ENCODE data around the gene ACBD5. TPM values are rescaled to one million over a fixed set of nuclear protein-coding genes. Genes with fewer than 3 reads are reported as not detected.

ACBD5 gene
- total RNA-seq, 2 experiments from 2014 or later, result 10.6 to 14.8 TPM

DNA sequence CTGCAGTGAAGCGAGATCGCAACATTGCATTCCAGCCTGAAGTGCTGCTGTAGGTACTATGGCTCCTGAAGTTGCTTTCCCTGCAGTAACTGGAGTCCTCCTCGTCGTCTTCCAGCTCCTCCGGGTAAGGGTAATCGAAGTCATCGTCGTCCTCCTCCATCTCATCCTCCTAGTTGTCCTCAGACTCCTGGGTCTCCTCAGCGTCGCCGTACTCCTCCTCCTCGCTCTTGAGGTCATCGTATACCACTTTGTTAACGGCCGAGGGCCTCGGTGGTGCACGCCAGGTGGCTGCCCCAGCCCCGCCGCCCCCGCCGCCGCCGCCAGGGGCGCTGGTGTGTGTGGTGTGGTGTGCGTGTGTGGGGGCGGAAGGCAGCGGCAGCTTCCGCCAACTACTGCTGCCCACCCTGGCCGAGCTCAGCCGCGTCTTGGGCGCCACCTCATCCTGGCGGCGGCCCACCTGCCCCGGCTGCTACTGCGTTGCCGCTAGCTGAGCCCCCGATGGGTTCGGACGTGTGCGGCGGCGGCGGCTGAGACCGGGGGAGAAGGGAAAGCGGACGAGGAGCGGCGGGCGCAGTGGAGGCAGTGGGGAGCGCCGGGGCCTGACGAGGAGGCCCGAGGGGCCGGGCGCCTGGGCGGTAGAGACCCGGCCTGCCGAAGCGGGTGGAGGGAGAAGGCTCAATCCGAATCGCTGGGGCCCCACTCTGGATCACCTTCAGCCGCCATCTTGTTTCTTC lies 11.8 kb upstream of the ACBD5 start:
- peak overlapping the region; percentile 66 for H3K27ac Mint-ChIP-seq
- intact Hi-C loops (cut with DNase I, micrococcal nuclease), result loop anchor here (1.0 kb wide), 1 partner anchor 9 kb away; no protein-coding TSS in a partner anchor
- H3K36me3 Mint-ChIP-seq (ENCODE audit: low read depth), result peaks cover 3% of the 10 kb centered on the region
- peaks cover 15% of the 10 kb centered on the region for H3K4me1 Mint-ChIP-seq
- peaks cover 5% of the 10 kb centered on the region for H3K27me3 Mint-ChIP-seq
- CTCF ChIA-PET, result interaction anchor here (0.8 to 1.6 kb wide), 6 partner anchors 9 to 208 kb away, joined by 3 to 18 read pairs (median 3); no protein-coding TSS in a partner anchor
- H3K4me3 Mint-ChIP-seq, result peak overlapping the region; percentile 72
- ATAC-seq (peak; percentile 93), DNase-seq (peak; percentile 90)
- POLR2A ChIA-PET, result interaction anchor here (0.6 to 0.9 kb wide), 2 partner anchors 10 to 25 kb away, joined by 3 to 5 read pairs; no protein-coding TSS in a partner anchor
- peaks cover 5% of the 10 kb centered on the region for H3K9me3 Mint-ChIP-seq (ENCODE audit: low read depth)

DNA sequence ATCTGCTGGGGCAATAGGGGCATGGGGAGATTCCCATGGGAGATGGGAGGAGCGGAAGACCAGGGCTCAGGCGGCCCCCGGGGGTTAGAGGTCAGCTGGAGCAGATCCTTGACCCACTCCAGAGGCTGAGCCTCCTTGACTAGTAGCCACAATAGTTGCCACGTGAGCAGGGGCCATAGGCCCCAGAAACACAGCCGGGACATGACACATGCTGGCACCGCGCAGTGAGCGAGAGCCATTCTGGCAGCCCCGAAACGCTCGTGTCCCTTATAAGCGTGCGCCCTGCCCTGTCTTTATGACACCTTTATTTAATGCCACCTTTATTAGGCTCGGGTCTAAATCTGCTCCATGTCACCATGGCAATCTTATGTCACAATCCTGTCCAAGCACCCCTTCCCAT lies 11.0 kb upstream of the ACBD5 start:
- POLR2A ChIA-PET, result interaction anchor here (0.6 kb wide), 1 partner anchor 24 kb away, joined by 5 read pairs; no protein-coding TSS in a partner anchor

DNA sequence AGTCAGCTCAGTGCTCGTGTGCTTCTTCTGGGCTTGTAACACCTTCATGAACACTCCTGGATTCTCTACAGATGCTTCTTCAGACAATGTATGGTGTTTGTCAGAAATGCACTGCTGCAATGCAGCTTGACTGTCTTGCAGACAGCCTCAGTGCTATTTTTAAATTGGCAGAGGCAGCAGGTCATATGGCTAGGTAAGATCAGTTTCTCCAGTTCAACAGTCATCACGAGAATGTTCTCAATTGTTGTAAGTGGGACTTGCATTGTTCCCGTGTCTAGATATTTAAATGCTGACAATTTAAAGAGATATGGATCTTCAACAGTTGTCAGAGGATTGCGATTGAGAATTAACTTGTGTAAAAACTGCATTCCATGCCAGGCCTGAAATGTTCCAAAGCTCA lies 7.6 kb upstream of the ACBD5 start:
- intact Hi-C loops (cut with DNase I, micrococcal nuclease), result no loop called here
- ChIA-PET POLR2A (no interaction called here), CTCF (interaction anchor here (0.6 kb wide), 1 partner anchor 104 kb away, joined by 3 read pairs; no protein-coding TSS in a partner anchor)
- ATAC-seq, result no peak
- no peak overlapping the region for H3K4me3 Mint-ChIP-seq
- no peak for DNase-seq
- H3K27me3 Mint-ChIP-seq, result no peaks in the 10 kb centered on the region
- H3K27ac Mint-ChIP-seq, result no peak overlapping the region
- no peaks in the 10 kb centered on the region for H3K9me3 Mint-ChIP-seq (ENCODE audit: low read depth)
- peaks cover 12% of the 10 kb centered on the region for H3K36me3 Mint-ChIP-seq (ENCODE audit: low read depth)
- peaks cover 21% of the 10 kb centered on the region for H3K4me1 Mint-ChIP-seq

More for the DNA sequence above, 11.0 kb upstream of the ACBD5 start:
- DNase-seq (no peak), ATAC-seq (no peak)
- Mint-ChIP-seq H3K4me1 (peaks cover 10% of the 10 kb centered on the region), H3K27me3 (no peaks in the 10 kb centered on the region), H3K4me3 (no peak overlapping the region), H3K27ac (no peak overlapping the region), H3K36me3 (ENCODE audit: low read depth) (peaks cover 3% of the 10 kb centered on the region), H3K9me3 (ENCODE audit: low read depth) (no peaks in the 10 kb centered on the region)
- intact Hi-C loops (cut with DNase I, micrococcal nuclease), result no loop called here
- CTCF ChIA-PET, result interaction anchor here (0.7 to 1.5 kb wide), 6 partner anchors 9 to 209 kb away, joined by 3 to 18 read pairs (median 4); no protein-coding TSS in a partner anchor

DNA sequence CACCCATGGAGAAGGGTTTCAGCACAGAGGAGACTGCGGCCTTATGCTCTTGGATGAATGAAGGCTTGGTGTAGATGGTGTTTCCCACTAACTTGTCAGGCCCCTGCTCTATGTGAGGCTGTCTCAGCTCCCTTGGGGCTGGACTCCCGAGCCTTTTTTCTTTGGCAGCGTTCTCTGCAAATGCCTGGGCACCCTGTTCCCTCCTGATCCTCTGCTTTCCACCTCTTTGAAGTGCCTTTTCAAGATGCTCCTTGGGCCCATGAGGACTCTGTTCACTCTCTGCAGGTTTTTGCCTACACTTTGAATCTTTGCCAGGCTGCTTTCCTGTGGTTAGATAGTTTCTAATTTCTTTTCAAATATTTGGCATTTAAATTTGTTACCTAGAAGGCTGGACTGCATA lies 6.8 kb upstream of the ACBD5 start:
- DNase-seq, result no peak
- intact Hi-C loops (cut with DNase I, micrococcal nuclease), result no loop called here
- Mint-ChIP-seq H3K9me3 (ENCODE audit: low read depth) (no peaks in the 10 kb centered on the region), H3K27me3 (no peaks in the 10 kb centered on the region), H3K27ac (no peak overlapping the region), H3K4me3 (no peak overlapping the region), H3K4me1 (peaks cover 20% of the 10 kb centered on the region), H3K36me3 (ENCODE audit: low read depth) (peaks cover 18% of the 10 kb centered on the region)
- ChIA-PET POLR2A (no interaction called here), CTCF (no interaction called here)
- ATAC-seq, result no peak

DNA sequence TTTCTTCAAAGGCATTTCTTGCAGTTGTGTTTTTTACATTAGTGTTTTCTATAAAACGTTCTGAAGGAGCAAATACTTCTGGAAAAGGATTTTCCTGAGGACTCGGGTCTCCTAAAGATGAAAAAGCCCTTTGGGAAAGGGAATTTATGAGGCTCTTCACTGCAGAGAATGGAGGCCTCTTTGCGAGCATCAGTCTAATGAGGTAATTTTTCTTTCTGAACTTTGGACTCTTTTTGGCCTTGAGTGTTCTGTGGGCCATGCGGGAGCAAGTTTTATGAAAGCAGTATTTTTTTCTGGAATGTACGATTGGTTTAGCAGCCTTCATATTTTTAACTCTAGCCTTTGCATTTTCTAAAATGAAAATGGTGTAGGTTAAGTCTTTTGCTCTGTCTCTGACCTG lies 6.4 kb upstream of the ACBD5 start:
- Mint-ChIP-seq H3K4me3 (no peak overlapping the region), H3K9me3 (ENCODE audit: low read depth) (no peaks in the 10 kb centered on the region), H3K4me1 (peaks cover 17% of the 10 kb centered on the region), H3K27me3 (no peaks in the 10 kb centered on the region), H3K27ac (no peak overlapping the region), H3K36me3 (ENCODE audit: low read depth) (peaks cover 21% of the 10 kb centered on the region)
- ChIA-PET POLR2A (no interaction called here), CTCF (no interaction called here)
- no peak for ATAC-seq
- intact Hi-C loops (cut with DNase I, micrococcal nuclease), result no loop called here
- DNase-seq, result no peak

DNA sequence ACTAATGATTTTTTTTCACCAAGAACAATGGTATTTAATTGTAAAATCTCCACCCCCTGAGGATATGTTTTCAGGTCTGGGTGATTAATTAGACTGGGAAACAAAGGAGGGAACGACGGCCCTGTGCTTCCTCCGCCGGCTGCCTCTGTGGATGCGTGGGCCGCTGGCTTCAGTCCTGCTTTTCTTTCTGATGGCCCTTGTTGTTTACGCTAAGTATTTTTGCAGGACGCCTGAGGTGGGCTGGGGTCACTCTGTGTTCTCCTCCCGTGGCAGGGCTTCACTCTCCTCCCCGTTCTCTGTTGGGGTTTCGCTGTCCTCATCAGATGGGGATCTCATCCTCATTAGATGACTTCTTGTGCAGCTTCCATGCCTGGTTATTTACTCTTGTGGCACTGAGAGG lies 5.2 kb upstream of the ACBD5 start:
- Mint-ChIP-seq H3K27me3 (no peaks in the 10 kb centered on the region), H3K4me3 (no peak overlapping the region), H3K27ac (no peak overlapping the region), H3K4me1 (peaks cover 19% of the 10 kb centered on the region), H3K36me3 (ENCODE audit: low read depth) (peaks cover 21% of the 10 kb centered on the region), H3K9me3 (ENCODE audit: low read depth) (no peaks in the 10 kb centered on the region)
- intact Hi-C loops (cut with DNase I, micrococcal nuclease), result no loop called here
- ChIA-PET POLR2A (no interaction called here), CTCF (interaction anchor here (1.2 kb wide), 1 partner anchor 17 kb away, joined by 3 read pairs; no protein-coding TSS in a partner anchor)
- DNase-seq, result no peak
- no peak for ATAC-seq

DNA sequence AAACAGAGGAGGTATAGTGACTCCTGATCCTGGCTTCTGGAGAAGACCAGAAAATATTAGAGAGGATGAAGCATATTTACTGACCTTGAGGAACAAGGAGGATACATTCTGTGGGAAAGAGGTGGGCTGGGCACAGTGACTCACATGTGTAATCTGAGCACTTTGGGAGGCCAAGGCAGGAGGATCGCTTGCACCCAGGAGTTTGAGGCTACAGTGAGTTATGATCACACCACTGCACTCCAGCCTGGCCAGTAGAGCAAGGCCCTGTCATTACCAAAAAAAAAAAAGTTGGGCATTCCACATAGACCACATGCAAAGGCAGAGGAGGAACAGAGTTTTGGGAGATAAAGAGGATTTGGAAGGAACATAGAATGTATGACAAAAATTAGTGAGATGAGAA lies 4.4 kb upstream of the ACBD5 start:
- DNase-seq (no peak), ATAC-seq (no peak)
- H3K27ac Mint-ChIP-seq, result no peak overlapping the region
- H3K9me3 Mint-ChIP-seq (ENCODE audit: low read depth), result no peaks in the 10 kb centered on the region
- peaks cover 21% of the 10 kb centered on the region for H3K36me3 Mint-ChIP-seq (ENCODE audit: low read depth)
- peaks cover 21% of the 10 kb centered on the region for H3K4me1 Mint-ChIP-seq
- ChIA-PET CTCF (no interaction called here), POLR2A (no interaction called here)
- intact Hi-C loops (cut with DNase I, micrococcal nuclease), result loop anchor here (5.0 kb wide), 6 partner anchors 257 to 1432 kb away; partner anchors contain the start of genes BAMBI (in 1 of the 2), PDSS1 (in 1 of the 2), RAB18 (in 1 of the 2) and WAC (in 1 of the 2)
- H3K4me3 Mint-ChIP-seq, result no peak overlapping the region
- no peaks in the 10 kb centered on the region for H3K27me3 Mint-ChIP-seq

DNA sequence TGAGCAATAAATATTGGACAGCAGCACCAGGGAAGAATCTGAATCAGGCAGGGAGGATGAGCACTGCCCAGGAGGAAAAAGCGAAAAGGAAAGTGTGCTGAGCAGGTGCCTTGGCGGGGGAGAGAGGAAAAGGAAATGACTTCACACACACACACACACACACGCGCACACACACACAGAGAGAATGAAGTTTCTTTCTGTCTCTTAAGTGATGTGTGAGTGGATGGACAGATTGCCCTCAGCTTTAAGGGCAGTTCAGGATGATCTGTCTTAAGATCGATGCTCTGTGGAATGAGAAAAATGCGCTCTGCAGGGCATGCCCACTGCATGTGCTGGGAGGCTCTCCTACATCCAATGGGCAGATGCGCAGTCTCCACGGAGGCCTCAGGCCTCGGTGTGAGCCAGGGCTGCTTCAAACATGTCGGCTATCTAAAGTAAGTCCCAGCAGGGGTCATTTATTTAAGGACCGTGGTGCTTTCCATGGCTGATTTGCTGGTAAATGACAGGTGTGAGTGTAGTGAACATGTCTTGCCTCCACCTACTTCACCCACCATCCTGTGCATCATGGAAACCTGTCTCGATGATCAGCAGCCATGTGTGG lies 2.5 kb upstream of the ACBD5 start:
- ATAC-seq, result peak; percentile 60
- peaks cover 23% of the 10 kb centered on the region for H3K36me3 Mint-ChIP-seq (ENCODE audit: low read depth)

DNA sequence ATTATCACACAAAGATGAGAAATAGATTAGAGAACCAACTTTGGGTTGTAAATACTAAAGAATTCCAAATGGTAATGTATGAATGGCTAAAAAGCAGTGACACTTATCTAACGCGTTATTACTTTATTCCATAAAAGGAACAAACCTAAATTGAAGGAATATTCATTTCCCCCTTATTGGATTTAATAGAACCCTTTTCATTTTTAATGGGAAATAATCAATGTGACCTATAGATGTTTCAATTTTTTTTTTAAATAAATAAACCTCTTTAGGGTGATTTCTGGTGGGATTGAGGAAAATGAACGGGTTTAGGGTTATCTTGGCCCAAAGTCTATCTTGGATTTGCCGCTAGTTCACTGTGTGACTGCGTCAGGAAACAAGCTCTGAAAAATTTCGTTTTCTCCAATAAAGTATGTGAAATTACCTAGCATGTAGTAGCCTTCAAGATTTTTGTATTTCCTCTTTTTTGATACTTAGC lies 1.9 kb upstream of the ACBD5 start:
- intact Hi-C loops (cut with DNase I, micrococcal nuclease), result loop anchor here (1.0 to 5.0 kb wide), 13 partner anchors 14 to 1435 kb away; partner anchors contain the start of genes MASTL (in 2 of the 2), ANKRD26 (in 1 of the 2), BAMBI (in 1 of the 2) and PDSS1 (in 1 of the 2)
- H3K4me1 Mint-ChIP-seq, result peaks cover 28% of the 10 kb centered on the region
- peak overlapping the region; percentile 98 for H3K4me3 Mint-ChIP-seq
- no peak for DNase-seq
- H3K9me3 Mint-ChIP-seq (ENCODE audit: low read depth), result no peaks in the 10 kb centered on the region
- H3K36me3 Mint-ChIP-seq (ENCODE audit: low read depth), result peaks cover 23% of the 10 kb centered on the region
- ChIA-PET CTCF (interaction anchor here (1.1 to 2.8 kb wide), 3 partner anchors 10 to 88 kb away, joined by 3 to 18 read pairs (median 4); partner anchors contain the start of gene YME1L1), POLR2A (interaction anchor here (0.6 to 2.8 kb wide), 7 partner anchors 10 to 298 kb away, joined by 3 to 10 read pairs (median 4); partner anchors contain the start of gene YME1L1)
- no peaks in the 10 kb centered on the region for H3K27me3 Mint-ChIP-seq
- ATAC-seq, result no peak
- peak overlapping the region; percentile 100 for H3K27ac Mint-ChIP-seq

More for the DNA sequence above, 2.5 kb upstream of the ACBD5 start:
- ChIA-PET CTCF (interaction anchor here (0.9 to 2.8 kb wide), 5 partner anchors 9 to 89 kb away, joined by 3 to 18 read pairs (median 4); partner anchors contain the start of gene YME1L1), POLR2A (interaction anchor here (0.6 to 2.8 kb wide), 4 partner anchors 9 to 89 kb away, joined by 3 to 10 read pairs (median 5); partner anchors contain the start of gene YME1L1)
- peak overlapping the region; percentile 98 for H3K4me3 Mint-ChIP-seq
- peak; percentile 83 for DNase-seq
- H3K27me3 Mint-ChIP-seq, result no peaks in the 10 kb centered on the region
- intact Hi-C loops (cut with DNase I, micrococcal nuclease), result loop anchor here (1.0 to 5.0 kb wide), 15 partner anchors 9 to 1434 kb away; partner anchors contain the start of genes MASTL (in 2 of the 2), RAB18 (in 2 of the 2), ANKRD26 (in 1 of the 2) and BAMBI (in 1 of the 2)
- no peaks in the 10 kb centered on the region for H3K9me3 Mint-ChIP-seq (ENCODE audit: low read depth)
- peak overlapping the region; percentile 100 for H3K27ac Mint-ChIP-seq
- H3K4me1 Mint-ChIP-seq, result peaks cover 28% of the 10 kb centered on the region

DNA sequence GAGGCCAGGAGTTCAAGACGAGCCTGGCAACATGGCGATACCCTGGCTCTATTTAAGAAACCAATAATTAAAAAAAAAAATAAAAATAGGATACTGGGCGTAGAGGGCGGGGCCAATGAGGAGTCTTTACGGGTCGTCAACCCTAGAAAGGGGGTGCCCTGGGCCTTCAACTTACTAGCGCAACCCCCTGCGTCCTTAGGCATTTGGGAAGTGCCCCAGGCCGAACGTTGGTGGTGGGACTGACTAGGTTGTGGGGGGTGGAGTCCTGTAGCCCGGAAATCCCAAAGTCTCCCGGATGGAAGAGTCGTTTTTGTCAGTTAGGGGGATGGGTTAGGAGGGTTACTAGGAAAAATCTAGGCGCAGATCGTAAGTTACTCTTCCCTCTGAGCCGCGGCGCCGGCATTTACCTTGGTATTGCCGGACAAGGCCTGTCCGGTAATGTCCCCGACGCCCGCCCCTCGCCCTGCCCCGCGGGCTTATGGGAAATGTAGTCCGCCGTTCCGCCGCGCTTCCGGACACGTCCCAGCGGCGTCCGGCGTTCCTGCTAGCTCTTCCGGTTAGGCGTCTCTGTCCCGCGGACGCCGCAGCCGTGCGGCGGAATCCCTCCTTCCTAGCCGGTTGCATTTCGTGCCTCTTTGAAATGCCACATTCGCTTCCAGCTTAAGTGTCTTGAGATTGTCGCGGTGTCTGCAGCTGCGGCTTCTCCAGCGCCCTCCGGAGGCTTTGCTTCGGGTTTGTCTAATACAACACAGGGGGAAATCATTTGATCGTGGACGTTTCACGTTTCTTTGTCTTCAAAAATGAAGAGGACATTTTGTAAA lies 1.3 kb upstream of the ACBD5 start:
- H3K36me3 Mint-ChIP-seq (ENCODE audit: low read depth), result peaks cover 23% of the 10 kb centered on the region
- peak; percentile 71 for ATAC-seq
- peak overlapping the region; percentile 100 for H3K27ac Mint-ChIP-seq
- ChIA-PET POLR2A (interaction anchor here (0.5 to 2.8 kb wide), 8 partner anchors 9 to 361 kb away, joined by 3 to 10 read pairs (median 4); partner anchors contain the start of gene YME1L1), CTCF (interaction anchor here (1.1 to 2.8 kb wide), 3 partner anchors 10 to 88 kb away, joined by 3 to 18 read pairs (median 4); partner anchors contain the start of gene YME1L1)
- H3K4me3 Mint-ChIP-seq, result peak overlapping the region; percentile 98
- no peaks in the 10 kb centered on the region for H3K9me3 Mint-ChIP-seq (ENCODE audit: low read depth)
- peak; percentile 94 for DNase-seq
- intact Hi-C loops (cut with DNase I, micrococcal nuclease), result loop anchor here (1.0 to 5.0 kb wide), 13 partner anchors 15 to 1435 kb away; partner anchors contain the start of genes MASTL (in 2 of the 2), ANKRD26 (in 1 of the 2), BAMBI (in 1 of the 2) and PDSS1 (in 1 of the 2)
- peaks cover 28% of the 10 kb centered on the region for H3K4me1 Mint-ChIP-seq
- H3K27me3 Mint-ChIP-seq, result no peaks in the 10 kb centered on the region
